Measurements from ENCODE around the gene COG8.

DNA sequence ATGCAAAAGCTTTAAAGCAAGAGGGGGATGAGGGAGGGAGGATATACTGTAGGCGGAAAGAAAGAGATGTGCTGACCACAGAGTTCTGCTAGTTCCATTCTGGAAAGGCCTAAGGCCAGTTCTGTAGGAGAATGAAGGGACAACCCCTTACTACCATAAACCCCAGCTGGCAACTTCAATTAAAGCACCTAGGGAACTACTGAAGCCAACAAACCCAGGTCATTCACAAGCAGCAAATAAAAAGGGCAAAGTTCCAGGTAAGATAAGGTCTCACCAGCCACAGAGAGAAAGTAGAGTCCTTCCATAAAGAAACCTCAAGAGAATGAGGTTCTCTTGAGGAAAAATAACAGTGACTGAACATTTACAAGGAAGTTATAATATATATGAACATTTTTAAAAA, 33.7 kb upstream of the COG8 start:
- TF ChIP-seq, protein P1, sequence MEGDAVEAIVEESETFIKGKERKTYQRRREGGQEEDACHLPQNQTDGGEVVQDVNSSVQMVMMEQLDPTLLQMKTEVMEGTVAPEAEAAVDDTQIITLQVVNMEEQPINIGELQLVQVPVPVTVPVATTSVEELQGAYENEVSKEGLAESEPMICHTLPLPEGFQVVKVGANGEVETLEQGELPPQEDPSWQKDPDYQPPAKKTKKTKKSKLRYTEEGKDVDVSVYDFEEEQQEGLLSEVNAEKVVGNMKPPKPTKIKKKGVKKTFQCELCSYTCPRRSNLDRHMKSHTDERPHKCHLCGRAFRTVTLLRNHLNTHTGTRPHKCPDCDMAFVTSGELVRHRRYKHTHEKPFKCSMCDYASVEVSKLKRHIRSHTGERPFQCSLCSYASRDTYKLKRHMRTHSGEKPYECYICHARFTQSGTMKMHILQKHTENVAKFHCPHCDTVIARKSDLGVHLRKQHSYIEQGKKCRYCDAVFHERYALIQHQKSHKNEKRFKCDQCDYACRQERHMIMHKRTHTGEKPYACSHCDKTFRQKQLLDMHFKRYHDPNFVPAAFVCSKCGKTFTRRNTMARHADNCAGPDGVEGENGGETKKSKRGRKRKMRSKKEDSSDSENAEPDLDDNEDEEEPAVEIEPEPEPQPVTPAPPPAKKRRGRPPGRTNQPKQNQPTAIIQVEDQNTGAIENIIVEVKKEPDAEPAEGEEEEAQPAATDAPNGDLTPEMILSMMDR (conservative IDR thresholded peaks at IDR 0.05; ENCODE audit: low read depth in 2 of 2) = no peak
- TF ChIP-seq POLR2AphosphoS5 (IDR thresholded peaks at IDR 0.05; ENCODE audit: low read depth) (no peak), EZH2 (IDR thresholded peaks at IDR 0.05; ENCODE audit: low read depth, unreplicated experiment) (no peak), EZH2phosphoT487 (IDR thresholded peaks at IDR 0.05; ENCODE audit: unreplicated experiment) (no peak), CREB1 (CRISPR knock-in tag; IDR thresholded peaks at IDR 0.05; ENCODE audit: low read depth) (no peak), JUNB (IDR thresholded peaks at IDR 0.05; ENCODE audit: unreplicated experiment) (no peak), ZNF331 (CRISPR knock-in tag; IDR thresholded peaks at IDR 0.05; ENCODE audit: low read depth) (no peak)
- TF ChIP-seq, protein P2, sequence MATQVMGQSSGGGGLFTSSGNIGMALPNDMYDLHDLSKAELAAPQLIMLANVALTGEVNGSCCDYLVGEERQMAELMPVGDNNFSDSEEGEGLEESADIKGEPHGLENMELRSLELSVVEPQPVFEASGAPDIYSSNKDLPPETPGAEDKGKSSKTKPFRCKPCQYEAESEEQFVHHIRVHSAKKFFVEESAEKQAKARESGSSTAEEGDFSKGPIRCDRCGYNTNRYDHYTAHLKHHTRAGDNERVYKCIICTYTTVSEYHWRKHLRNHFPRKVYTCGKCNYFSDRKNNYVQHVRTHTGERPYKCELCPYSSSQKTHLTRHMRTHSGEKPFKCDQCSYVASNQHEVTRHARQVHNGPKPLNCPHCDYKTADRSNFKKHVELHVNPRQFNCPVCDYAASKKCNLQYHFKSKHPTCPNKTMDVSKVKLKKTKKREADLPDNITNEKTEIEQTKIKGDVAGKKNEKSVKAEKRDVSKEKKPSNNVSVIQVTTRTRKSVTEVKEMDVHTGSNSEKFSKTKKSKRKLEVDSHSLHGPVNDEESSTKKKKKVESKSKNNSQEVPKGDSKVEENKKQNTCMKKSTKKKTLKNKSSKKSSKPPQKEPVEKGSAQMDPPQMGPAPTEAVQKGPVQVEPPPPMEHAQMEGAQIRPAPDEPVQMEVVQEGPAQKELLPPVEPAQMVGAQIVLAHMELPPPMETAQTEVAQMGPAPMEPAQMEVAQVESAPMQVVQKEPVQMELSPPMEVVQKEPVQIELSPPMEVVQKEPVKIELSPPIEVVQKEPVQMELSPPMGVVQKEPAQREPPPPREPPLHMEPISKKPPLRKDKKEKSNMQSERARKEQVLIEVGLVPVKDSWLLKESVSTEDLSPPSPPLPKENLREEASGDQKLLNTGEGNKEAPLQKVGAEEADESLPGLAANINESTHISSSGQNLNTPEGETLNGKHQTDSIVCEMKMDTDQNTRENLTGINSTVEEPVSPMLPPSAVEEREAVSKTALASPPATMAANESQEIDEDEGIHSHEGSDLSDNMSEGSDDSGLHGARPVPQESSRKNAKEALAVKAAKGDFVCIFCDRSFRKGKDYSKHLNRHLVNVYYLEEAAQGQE (IDR thresholded peaks at IDR 0.05; ENCODE audit: unreplicated experiment) = no peak

Data from GM23338 (cell line).